HL-60/S4 (cell line): Measurements from ENCODE around the gene PGM5.

Source experiments
- in situ Hi-C: fragments of 300-500 bp; cut with MboI; formaldehyde crosslinking; loops from 2 replicates; pipeline ENCODE4 v1.14.3; 2022; ENCODE audit warnings: low sequenced_read_pairs

PGM5 gene

DNA sequence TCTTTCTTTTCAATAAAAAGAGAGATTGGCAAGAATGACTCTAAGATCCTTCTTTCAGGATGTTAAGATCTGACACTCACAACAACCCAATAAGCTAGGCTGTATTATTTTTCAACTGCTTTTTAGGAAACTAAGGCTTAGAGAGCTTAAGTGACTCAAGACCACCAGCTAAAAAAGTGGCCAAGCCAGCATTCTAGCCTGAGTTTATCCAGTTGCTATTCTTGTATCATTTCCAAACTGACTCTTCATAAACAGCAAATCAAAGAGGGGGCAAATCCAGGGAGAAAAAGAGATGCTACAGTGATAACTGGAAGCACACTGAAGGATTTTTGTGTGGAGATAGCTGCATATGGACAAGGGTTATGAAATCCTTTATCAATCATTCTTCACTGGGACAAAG is 137.1 kb downstream of the PGM5 start:
- in situ Hi-C loops, result no loop called here

DNA sequence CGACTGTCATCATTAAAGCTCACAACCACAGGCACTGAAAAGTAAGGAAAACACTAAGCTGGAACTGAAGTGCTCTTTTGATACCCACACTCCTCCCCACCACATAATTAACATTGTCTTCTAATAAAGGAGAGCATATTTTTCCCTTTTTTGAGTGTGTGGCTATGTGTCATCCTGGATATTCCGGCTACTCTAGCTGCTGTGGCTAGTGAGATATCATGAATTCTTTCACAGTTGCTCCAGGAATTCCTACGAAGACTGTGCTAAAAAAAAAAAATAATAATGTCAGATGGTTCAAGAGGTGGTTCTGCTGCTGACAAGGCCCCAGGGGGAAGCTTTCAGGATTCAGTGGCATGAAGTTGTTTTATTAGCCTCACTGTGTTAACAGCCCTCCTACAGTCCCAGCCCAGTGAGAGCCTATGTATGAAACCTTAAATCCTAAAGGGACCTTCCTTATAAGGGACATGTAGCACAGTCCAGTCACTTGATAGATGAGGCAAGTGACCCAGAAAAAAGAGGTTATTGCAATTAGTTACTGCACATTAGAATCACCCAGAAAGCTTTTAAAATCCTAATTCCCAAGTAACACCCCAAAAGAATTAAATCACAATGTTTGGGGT is 137.7 kb downstream of the PGM5 start:
- in situ Hi-C loops, result no loop called here

DNA sequence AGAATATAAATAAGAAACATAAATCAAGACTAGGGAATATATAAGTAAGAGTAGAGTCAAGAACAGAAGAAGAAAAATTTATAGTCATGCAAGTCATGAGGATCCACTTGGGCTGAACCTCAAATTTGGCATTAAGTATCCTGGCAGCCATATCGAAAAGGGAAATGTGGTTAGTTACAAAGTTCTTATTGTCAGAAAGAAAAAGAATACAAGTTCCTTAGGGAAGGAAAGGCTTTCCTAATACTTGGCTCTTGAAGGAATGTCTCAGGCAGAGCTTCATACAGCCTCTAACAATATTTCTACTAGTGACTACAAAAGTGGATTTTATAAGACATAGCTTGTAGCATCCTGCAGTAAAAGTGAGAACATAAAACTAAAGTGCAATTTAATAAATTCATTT is 138.8 kb downstream of the PGM5 start:
- in situ Hi-C loops, result no loop called here

DNA sequence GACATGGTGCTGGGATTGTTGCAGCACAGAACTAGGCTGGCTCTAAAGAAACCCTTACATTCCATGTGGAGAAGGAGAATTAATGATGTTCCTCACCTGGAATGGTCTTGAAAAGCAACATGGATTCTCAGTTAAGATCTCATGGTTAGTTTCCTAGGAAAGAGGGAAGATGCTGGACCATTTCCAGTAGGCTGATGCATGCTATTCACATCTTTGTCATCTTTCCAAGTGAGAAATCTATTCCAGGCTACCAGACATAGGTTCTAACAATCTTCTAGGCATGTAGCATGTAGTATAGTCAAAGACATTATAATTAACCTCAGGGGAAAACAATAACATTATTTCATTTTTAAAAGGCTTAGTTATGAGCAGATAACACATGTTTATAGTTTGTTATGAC is 139.9 kb downstream of the PGM5 start:
- in situ Hi-C loops, result no loop called here

DNA sequence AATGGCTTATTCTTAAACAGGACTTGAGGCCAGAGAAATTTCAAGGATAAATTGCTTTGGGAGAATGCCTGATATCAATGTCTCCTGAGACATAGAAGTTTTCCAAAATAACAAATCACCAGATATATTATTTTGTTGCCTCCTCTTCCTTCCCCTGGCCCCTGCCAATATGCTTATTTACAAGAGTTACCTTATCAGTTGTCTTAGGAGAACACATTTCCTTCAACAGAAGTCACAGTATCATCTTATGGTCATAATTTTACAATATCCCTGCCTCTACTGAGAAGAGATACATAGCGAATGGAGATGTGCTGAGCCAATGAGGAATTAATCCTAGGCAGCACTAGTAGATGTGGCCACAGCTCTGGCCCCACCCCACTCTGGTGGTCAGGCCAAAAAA is 141.2 kb downstream of the PGM5 start:
- in situ Hi-C loops, result no loop called here

DNA sequence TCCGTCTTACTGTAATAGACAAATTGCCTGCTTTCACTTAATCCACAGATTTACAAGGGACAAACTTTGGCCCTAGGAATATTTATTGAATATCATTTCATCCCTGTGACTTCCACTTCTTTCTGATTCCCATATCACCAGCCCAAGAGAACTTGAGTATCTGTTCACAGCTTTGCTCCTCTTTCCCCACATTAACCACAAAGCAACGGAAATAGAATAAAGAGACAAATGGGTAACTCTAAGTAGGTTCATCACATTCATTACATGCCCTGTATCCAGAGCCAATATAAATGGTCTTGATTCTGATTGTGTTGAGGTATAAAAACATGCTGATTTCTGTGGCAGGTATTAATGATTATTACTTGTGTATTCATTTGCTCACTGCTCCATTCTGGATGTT is 142.4 kb downstream of the PGM5 start:
- in situ Hi-C loops, result no loop called here

DNA sequence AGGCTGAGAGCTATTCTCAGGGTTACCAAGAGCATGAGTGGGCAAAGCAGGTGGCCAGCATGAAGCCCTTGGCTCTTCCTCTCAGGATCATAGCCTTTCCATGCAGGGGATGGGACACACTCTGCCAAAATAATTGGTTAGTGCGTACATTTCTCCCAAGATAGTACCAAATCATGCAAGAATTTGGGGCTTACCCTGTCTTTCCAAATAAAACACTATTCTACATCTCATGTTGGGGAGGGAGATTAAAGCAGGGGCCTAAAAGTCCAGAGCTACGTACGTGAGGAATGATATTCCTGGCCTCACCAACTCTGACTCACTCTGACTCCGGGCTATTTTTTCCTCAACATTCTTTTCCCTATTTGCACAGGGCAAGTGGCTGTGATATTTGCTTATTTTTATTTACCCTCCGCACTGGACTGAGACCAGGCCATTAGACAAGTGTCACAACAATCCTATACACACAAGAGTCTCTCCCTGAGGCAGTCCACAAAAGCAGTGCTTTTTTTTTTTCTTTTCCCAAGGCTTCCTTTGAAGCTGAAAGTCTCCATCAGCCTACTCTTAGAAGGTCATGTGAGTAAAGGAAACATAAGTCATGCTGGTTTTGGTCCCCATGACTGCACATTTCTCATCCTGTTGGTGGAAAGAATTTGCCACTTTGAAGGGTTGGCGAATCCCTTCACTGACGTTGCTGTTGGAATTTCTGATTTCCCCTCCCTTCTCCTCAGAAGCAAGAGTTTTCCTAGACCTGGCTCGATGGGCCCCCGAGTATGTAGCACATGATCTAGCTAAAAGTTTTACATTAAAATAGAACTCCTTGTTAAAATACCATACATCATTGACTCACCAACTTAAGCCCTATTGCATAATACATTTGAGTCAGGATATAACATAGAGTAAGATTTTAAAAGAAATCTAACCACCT is 144.3 kb downstream of the PGM5 start:
- in situ Hi-C loops, result loop anchor here (25.0 kb wide), 2 partner anchors 187 to 512 kb away; partner anchors contain the start of gene PRKACG

DNA sequence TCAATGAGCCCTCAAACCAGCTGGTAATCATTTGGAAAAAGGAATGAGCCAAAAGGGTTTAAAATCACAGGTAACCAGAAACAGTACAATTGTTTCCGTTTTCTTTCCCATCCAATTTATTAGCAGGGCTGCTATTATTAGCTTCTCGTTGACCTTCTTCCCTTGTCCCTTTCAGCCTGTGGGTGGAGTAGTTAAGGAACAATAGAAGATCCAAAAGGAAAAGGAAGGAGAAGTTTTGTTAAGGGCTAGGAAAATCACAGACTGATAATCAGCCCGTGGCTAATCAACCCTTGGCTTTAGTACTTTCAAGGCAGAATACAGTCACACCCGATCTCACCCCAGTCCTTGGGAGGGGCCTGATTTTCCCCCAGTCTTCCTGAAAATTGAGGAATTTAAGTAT is 145.9 kb downstream of the PGM5 start:
- in situ Hi-C loops, result loop anchor here (25.0 kb wide), 2 partner anchors 185 to 510 kb away; partner anchors contain the start of gene PRKACG

DNA sequence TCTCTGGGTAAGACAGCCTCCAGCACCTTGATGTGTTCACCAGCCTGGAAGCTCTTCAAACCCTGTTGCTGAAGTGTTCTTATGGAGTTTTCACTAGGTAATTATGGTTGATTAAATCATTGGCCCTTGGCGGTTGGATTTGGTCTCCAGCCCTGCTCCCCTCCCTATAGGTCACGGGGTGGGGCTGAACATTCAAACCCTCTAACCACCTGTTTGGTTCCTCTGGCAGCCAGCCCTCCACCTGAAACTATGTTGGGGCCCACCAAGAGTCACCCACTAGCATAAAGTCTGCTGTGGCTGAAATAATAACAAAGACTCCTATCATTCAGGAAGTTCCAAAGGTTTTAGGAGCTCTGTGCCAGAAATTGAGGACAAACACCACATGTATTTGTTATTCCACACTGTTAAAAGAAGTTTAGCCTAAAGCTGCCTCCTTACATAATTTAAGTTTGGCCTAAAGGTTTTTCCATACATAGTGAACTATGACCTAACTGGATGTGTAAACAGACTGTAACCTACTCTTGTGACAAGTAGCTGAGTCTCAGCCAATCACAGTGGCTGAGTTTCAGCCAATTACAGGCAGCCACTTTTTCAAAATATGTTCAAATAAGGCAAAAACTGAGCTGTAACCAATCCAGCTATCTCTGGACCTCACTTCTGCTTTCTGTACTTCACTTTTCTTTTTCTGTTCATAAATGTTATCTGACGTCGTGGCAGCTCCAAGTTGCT is 149.4 kb downstream of the PGM5 start:
- in situ Hi-C loops, result loop anchor here (25.0 kb wide), 2 partner anchors 181 to 506 kb away; partner anchors contain the start of gene PRKACG

DNA sequence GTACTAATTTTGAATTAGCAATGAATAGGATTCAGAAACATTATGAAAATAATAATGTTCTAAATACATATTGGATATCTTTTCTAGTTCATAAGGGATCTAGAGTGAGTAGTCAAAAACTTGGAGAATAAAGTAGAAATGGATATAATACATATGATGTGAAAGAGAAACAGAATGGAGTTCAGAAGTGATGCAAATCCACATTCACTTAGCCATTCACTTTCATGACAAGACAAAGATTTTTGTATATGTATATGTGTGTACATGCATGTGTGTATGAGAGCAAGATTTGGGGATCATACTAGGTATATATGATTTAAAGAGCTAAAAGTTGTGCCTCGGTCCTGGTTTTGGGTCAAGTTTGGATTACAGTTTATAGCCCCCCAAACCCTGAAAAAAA is 150.1 kb downstream of the PGM5 start:
- in situ Hi-C loops, result loop anchor here (25.0 kb wide), 2 partner anchors 181 to 506 kb away; partner anchors contain the start of gene PRKACG

DNA sequence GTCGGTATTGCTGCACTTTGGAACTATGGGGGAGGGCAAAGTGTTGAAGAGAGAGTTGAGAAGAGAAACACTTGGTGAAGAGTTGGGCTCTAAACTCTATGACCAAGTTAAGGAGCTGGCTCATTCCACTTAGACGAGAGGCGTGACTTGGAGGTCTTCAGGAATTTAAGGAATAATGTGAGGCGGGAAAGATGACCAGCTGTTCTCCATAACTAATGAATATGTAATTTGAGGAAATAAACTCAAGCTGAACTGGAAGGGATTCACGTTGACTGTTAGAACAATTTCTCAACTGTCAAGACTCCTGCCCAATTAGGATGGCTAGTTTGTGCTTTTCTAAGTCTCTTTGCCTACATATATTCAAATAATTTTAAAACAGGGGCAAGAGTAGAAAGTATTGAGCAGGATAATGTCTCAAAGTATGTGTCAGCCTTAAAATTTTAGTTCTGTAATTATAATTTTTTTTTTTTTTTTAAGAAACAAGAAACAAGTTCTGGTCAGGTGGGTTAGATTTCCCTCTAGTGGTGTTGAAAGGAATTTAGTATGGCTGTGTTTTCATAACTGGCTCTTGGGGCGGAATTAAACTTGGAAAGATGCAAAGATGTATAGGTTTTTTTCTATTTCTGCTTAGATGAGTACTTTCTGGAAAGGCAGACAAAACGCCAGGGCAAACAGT is 150.9 kb downstream of the PGM5 start:
- in situ Hi-C loops, result loop anchor here (25.0 kb wide), 2 partner anchors 180 to 505 kb away; partner anchors contain the start of gene PRKACG

DNA sequence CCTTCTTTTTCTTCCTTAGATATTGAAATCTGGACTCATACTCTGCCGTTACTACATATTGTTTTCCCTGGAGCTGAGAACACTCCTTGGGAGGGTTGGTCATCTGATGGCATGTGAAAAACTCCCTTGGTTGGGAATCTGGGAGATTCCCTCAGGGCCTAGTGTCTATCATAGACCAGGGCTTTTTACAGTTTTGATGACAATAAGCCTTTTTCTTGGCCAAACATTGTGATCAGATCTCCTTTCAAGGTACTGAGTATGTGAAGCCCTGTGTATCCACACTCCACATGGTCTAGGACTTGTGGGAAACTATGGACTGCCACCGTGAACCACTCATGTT is 151.4 kb downstream of the PGM5 start:
- in situ Hi-C loops, result loop anchor here (25.0 kb wide), 2 partner anchors 180 to 505 kb away; partner anchors contain the start of gene PRKACG

DNA sequence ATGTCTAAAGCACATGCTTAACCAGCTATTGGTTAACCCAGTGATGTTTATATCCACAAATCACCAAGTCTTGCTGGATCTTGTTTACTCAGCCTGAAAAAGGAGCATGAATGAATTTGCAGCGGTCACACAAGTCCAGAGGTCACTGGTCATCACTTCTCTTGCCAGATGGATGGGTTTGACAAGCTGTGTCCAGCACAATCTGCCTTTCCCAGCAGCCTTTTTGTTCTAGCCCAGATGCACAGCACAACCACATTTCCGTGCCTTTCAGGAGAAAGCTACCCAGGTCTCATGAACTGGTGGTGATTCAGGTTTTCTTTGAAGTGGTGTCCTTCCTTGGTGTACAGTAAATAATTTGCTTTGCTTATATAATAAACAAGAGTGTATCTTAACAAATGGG is 152.1 kb downstream of the PGM5 start:
- in situ Hi-C loops, result loop anchor here (25.0 kb wide), 2 partner anchors 179 to 504 kb away; partner anchors contain the start of gene PRKACG

DNA sequence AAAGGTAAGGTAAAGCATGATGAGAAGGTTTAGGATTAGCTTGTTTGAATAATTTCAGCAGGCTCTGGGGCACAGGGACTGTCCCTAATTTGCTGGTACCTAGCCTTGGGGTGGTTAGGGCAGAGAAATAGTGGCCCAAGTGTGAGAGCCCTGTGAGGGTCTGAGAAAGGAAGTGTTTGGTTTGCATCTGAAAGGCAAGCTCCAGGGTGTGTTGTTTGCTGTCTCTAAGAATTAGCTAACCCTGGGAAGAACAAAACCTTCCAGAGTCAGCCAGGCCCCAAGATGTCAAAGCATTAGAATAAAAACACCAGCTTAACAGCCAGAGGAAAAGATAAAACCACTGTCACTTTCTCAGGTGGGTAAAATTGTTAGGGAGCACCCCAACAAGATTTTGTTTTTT is 153.3 kb downstream of the PGM5 start:
- in situ Hi-C loops, result loop anchor here (10.0 to 25.0 kb wide), 3 partner anchors 75 to 503 kb away; partner anchors contain the start of gene PRKACG

DNA sequence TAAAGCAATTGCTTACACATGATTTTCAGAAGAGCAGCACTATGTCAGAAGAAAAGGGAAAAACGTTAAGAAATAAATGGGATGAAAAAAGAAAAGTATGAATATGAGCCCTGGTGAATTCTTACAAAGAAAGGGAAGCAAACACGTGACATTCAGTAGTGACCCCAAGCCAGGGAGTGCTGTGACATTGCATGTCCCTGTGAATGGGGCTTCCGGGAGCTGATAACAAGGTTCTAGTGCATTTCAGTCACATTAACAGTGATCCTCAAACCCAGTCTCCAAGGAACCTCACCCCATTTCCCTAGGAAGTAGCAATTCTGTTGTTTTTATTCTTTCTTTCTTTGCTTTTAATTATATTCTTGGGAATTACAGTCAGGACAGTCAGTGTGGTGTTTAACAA is 157.0 kb downstream of the PGM5 start:
- in situ Hi-C loops, result loop anchor here (10.0 to 25.0 kb wide), 3 partner anchors 71 to 499 kb away; partner anchors contain the start of gene PRKACG

DNA sequence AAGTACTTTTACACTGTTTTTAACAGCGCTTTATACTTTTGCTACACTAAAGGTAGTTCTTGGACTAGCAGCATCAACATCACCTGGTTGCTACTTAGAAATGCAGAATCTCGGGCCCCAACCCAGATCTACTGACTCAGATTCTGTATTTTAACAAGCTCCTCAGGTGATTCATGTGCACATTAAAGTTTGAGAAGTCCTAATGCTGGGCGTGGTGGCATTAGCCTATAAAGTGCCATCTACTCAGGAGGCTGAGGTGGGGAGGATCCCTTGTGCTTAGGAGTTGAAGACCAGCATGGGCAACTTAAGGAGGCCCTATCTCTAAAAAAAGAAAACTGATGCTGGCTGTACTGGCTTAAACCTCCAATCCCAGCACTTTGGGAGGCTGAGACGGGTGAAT is 157.6 kb downstream of the PGM5 start:
- in situ Hi-C loops, result loop anchor here (10.0 to 25.0 kb wide), 3 partner anchors 71 to 498 kb away; partner anchors contain the start of gene PRKACG

DNA sequence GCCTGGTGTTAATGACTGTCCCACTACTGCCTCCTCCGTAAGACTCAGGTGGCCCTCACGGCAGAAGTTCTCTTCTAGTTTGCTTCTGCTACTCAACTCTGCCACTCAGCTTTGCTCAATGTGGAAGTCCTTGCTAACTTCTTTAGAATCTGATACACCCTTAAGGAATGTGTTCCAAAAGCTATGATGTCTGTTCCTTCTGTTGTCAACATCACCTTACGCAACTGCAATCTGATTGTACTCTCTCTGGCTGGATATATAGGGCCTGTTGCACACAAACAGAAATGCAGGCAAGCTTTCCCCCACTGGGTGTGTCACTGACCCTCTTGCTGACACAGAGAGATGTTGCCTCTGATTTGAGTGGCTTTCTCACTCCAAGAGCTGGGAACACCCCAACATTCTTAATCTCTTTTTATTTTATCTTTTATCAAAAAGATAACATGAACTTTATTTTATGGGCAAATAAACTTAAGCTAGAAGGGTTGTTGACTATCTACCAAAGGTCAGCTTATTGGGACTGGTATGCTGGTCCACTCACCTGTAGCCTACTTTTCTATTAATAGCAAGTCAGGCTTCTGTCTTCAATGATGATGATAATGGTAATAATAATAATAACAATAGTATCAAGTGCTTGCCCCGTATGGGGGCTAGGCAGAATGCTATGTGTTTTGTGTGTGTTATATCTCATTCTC is 159.1 kb downstream of the PGM5 start:
- in situ Hi-C loops, result loop anchor here (10.0 to 25.0 kb wide), 3 partner anchors 69 to 497 kb away; partner anchors contain the start of gene PRKACG

DNA sequence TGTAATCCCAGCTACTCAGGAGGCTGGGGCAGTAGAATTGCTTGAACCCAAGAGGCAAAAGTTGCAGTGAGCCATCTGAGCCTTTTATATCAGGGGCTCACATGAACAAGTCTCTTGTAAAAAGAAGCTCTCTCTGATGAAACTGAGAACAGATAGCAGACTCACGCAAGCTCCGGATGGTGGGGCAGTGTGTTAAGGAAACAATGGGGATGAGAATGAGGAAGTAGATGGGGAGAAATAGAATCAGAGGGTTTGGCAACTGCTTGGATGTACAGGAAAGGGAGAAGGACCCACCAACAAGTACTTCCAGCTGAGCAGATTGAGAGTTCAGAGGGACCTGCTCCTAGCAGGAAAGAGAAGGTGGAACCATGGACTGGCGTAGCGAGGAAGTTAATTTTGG is 165.7 kb downstream of the PGM5 start:
- in situ Hi-C loops, result loop anchor here (25.0 kb wide), 2 partner anchors 165 to 490 kb away; partner anchors contain the start of gene PRKACG

DNA sequence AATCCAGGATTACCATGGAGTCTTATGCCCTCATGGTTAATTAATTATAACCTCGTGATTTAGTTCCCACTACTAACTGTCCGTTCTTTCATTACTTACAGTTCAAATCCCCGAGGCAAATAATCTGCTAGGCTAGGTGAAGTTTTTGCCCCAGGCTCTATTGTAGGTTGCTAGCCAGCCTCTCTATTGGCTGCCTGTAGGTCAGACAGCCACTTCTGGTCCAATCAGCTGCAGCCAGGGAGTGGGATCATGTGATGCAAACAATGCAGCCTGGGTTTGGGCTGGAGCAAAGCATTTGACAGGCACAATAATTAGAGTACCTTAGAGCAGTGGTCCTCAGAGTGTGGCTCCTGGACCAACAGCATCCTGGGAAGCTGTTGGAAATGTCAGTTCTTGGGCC is 166.5 kb downstream of the PGM5 start:
- in situ Hi-C loops, result loop anchor here (25.0 kb wide), 2 partner anchors 164 to 489 kb away; partner anchors contain the start of gene PRKACG
